ENCODE data around the gene FAM162A.

GRCh38 chr3:122357828-122358702 is 25.9 kb upstream of the FAM162A start:
- TF ChIP-seq CTCF (IDR thresholded peaks at IDR 0.05) (no peak), POLR2A (IDR thresholded peaks at IDR 0.05) (no peak), POLR2AphosphoS5 (IDR thresholded peaks at IDR 0.05) (no peak), EP300 (IDR thresholded peaks at IDR 0.05) (no peak)

Measured in gastroesophageal sphincter (tissue), 3 donors.